GM18499 (cell line): ENCODE measurements around the gene MAT2B.

ENCODE experiments used
- ATAC-seq: cut with Tn5 transposase; IDR thresholded peaks from one replicate; pipeline ENCODE4 v1.9.1; 2021; ENCODE audit warnings: moderate number of reproducible peaks; ENCODE audit not compliant: insufficient read depth, unreplicated experiment

Gene MAT2B

GRCh38 chr5:163548649-163549048, 43.2 kb downstream of the MAT2B start:
- ATAC-seq: no peak

DNA sequence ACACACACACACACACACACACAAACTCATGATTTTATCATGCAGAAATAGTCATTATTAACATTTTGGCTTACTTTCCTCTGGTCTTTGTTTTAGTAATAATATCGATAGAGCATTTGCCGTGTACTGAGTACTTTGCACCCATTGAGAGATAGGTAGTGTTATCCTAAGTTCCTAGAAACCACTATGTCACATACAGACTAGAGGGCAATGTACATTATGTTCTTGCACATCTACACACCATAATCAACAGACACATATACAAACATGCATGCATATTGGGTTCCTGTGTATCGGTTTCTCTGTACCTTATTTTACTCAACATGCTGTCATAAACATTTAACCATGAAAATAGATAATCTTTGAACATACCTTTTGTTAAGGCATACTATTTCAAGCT, 45.7 kb downstream of the MAT2B start:
- ATAC-seq: no peak

GRCh38 chr5:163552536-163552935, 47.1 kb downstream of the MAT2B start:
- ATAC-seq: no peak

- no peak for ATAC-seq
Measured at GRCh38 chr5:163561339-163561738, 55.9 kb downstream of the MAT2B start.

GRCh38 chr5:163562071-163562470, 56.7 kb downstream of the MAT2B start:
- ATAC-seq: no peak

GRCh38 chr5:163563112-163563511, 57.7 kb downstream of the MAT2B start:
- no peak for ATAC-seq

DNA sequence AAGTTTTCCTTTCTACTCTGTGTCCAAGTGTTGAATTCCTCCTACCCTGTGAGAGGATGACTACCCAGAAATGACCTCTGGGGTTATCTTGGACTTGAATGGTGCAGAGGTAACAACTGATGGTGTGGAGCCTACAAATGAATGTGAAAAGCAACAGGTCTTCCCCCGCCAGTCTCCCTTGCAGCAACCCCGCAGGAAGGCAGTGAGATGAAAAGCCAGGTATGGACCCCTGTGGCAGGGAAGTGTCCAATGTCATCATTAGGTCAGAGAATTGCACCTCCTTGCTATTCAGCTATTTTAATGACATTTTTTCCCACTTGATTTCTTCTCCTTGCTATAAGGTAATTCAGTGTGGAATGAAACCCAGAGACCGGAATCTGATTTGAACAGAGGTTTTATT, 58.5 kb downstream of the MAT2B start:
- ATAC-seq: no peak

DNA sequence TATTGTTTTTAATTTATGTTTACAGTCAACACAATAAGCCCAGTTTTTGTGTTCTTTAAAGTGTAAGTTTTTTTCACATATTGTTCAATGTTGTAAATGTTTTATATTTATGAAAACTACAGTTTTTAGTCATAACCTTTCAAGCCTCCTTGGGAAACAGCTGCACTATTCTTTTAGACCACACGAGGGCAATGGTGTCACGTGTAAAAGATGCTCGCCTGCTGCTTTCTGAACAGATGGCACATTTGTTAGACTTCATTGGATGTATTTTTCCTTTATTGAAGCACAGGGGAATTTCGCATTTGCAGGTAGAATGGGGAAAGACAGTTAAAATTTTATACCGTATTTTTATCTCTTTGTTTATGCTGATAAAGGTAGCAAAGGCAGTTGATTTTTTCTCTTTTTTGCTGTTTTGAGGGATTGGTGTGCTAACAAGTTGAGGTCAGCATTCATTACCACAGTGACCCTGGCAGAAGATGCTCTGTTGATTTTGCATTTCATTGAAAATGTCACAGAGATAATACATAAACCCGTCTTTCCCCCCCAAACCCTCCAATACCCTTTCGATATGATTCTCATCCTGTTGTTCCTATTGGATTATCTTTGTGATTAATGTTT, 59.0 kb downstream of the MAT2B start:
- no peak for ATAC-seq

DNA sequence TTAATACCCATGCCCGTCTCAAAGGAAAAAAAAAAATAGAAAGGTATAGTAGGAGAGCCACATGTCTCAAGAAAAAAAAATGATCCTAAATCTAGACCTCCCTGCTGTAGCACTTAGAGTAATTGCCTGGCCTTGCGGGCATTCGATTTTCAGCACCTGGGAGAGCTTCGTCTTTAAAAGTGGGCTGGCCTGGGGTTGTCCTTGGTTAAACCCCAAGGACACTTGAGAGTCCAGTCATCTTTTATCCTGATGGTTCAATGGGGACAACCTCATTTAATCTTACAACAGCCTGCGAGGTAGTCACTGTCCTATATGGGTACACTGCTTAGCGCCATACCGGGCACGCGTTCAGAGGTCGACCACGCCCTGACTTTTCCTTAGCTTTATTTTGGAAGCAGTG, 60.1 kb downstream of the MAT2B start:
- ATAC-seq: no peak

GRCh38 chr5:163565931-163566608, 60.7 kb downstream of the MAT2B start:
- ATAC-seq: peak; percentile 57

GRCh38 chr5:163566678-163567077, 61.3 kb downstream of the MAT2B start:
- no peak for ATAC-seq

GRCh38 chr5:163567811-163568210, 62.4 kb downstream of the MAT2B start:
- ATAC-seq: no peak
